HepG2 (cell line): ENCODE results near the gene HYPK. TPM values are rescaled to one million over a fixed set of nuclear protein-coding genes. Genes with fewer than 3 reads are reported as not detected.
A peak's percentile ranks its signal among the peaks of the same experiment; 100 is the strongest.

ENCODE experiments used
- EHMT2 ChIP-seq: fragments of 200-600 bp; sonication (generic); IDR thresholded peaks from 2 replicates; pipeline ENCODE4 v1.7.0; 2017; ENCODE audit warnings: antibody characterized with exemption, low read depth, low read length, borderline replicate concordance
- NFE2L1 ChIP-seq: sonication (generic); formaldehyde crosslinking; IDR thresholded peaks from 2 replicates; pipeline ENCODE4 v1.4.0; 2020; ENCODE audit warnings: missing genetic modification reagents, mild to moderate bottlenecking, borderline replicate concordance
- RXRB ChIP-seq: IDR thresholded peaks from 2 replicates; pipeline ENCODE4 v1.6.1; 2016; ENCODE audit warnings: borderline replicate concordance, missing genetic modification reagents, missing compliant biosample characterization
- SOX6 ChIP-seq, 2 experiments: fragments of 450-650 bp in 1 of 2; sonication (generic) in 1 of 2; formaldehyde crosslinking in 1 of 2; IDR thresholded peaks; 2 replicates each; pipeline versions ENCODE4 v1.4.0 to v1.6.1; 2017 to 2020; ENCODE audit warnings: antibody characterized with exemption in 1 of 2, mild to moderate bottlenecking in 1 of 2, missing genetic modification reagents in 1 of 2
- SP140L ChIP-seq: sonication (generic); formaldehyde crosslinking; IDR thresholded peaks from 2 replicates; pipeline ENCODE4 v1.4.0; 2020; ENCODE audit warnings: missing genetic modification reagents, borderline replicate concordance
- TMF1 ChIP-seq: sonication (generic); formaldehyde crosslinking; IDR thresholded peaks from 2 replicates; pipeline ENCODE4 v1.8.1; 2022; ENCODE audit warnings: low read depth, missing genetic modification reagents
- polyA plus RNA-seq, 8 experiments: library from polyadenylated mRNA; depleted of rRNA in 3 of 8; stranded (reverse) in 7 of 8; unstranded in 1 of 8; fragments of >200 nt; fragmentation: Illumina TruSeq in 4 of 8; extraction: Trizol in 4 of 8; gene quantifications; 2 replicates each; pipeline versions ENCODE4 v1.2.1 to v1.2.3, GENCODE V29; 2011 to 2016; ENCODE audit warnings: low read depth in 4 of 8, missing spikeins in 1 of 8, mixed read lengths in 1 of 8; ENCODE audit not compliant: insufficient read depth in 1 of 8
- total RNA-seq, 5 experiments: library from RNA; depleted of rRNA; stranded (reverse); fragments of >200 nt; fragmentation: Illumina TruSeq; extraction: Trizol; gene quantifications; 2 replicates each; pipeline ENCODE4 v1.2.3, GENCODE V29; 2016; ENCODE audit warnings: low read depth in 1 of 5
- TF ChIP-seq, protein P1 (sequence below): sonication (generic); formaldehyde crosslinking; IDR thresholded peaks from 2 replicates; pipeline ENCODE4 v1.8.0; 2022; ENCODE audit warnings: missing genetic modification reagents, mild to moderate bottlenecking, inconsistent platforms, borderline replicate concordance
- TF ChIP-seq, protein P2 (sequence below): sonication (generic); formaldehyde crosslinking; IDR thresholded peaks from 2 replicates; pipeline ENCODE4 v1.4.0; 2020; ENCODE audit warnings: missing genetic modification reagents
- TF ChIP-seq, protein P3 (sequence below): sonication (generic); formaldehyde crosslinking; IDR thresholded peaks from 2 replicates; pipeline ENCODE4 v1.5.0; 2020; ENCODE audit warnings: mild to moderate bottlenecking, missing genetic modification reagents, borderline replicate concordance
- TF ChIP-seq, protein P4 (sequence below): IDR thresholded peaks from 2 replicates; pipeline ENCODE4 v1.6.1; 2016; ENCODE audit warnings: missing compliant biosample characterization, missing genetic modification reagents, borderline replicate concordance
- TF ChIP-seq, protein P5 (sequence below): sonication (generic); formaldehyde crosslinking; IDR thresholded peaks from 2 replicates; pipeline ENCODE4 v1.5.1; 2020; ENCODE audit warnings: missing genetic modification reagents, mild to moderate bottlenecking, borderline replicate concordance
- TF ChIP-seq, protein P6 (sequence below): sonication (generic); formaldehyde crosslinking; IDR thresholded peaks from 2 replicates; pipeline ENCODE4 v1.4.0; 2020; ENCODE audit warnings: missing genetic modification reagents

The HYPK gene
- total and polyA plus RNA-seq, 2 of the 13 experiments (the other 11 are each of a cell fraction or from before 2014, with no cell fraction given): 13.5 to 16.5 TPM

DNA sequence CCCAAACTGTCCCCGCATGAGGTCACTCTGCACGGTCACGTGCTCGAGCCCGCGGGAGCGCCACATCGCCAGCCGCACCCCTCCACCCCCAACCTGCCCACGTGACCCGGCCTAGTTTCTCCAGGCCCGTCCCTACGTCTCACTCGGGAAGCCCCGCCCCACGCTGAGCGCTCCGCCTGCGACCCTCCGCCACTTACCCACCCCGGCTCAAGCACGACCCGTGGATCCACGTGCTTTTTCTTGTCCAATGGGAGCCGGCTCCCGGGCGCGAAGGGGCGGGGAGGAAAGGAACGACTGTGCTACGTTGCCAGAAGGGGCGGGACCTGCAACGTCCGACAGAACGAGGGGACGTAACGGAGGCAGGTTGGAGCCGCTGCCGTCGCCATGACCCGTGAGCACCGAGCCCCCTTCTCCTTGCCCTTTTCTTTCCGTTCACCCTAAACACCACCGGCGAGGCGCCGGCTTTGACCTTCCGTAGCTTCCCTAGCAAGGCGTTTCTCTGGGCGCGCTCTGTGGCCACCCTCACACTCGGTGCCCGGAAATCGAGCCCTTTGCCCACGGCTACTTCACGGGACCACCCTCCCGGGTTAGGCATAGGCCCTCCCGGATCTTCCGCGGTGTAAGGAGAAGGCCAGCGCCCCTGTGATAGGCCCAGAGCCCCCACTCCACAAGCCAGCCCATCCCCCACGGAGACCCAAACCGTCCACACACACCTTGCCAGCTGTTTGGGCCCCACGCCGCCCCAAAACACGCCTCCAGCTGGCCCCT lies 8.2 kb upstream of the HYPK start, which contains the start of gene SERF2 (continued):
- TF ChIP-seq, protein P1, sequence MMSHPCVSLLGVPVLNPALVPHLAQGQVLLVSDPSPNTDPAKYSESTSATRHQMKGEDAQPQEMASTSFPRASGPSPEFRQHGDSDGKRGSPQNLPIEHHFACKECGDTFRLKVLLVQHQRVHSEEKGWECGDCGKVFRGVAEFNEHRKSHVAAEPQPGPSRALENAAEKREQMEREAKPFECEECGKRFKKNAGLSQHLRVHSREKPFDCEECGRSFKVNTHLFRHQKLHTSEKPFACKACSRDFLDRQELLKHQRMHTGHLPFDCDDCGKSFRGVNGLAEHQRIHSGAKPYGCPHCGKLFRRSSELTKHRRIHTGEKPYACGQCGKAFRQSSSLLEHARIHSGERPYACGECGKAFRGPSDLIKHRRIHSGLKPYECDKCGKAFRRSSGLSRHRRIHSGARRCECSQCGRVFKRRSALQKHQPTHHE: no peak
- TF ChIP-seq, protein P2, sequence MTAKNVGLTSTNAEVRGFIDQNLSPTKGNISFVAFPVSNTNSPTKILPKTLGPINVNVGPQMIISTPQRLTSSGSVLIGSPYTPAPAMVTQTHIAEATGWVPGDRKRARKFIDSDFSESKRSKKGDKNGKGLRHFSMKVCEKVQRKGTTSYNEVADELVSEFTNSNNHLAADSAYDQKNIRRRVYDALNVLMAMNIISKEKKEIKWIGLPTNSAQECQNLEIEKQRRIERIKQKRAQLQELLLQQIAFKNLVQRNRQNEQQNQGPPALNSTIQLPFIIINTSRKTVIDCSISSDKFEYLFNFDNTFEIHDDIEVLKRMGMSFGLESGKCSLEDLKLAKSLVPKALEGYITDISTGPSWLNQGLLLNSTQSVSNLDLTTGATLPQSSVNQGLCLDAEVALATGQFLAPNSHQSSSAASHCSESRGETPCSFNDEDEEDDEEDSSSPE (CRISPR knock-in tag): peak; percentile 89
- TF ChIP-seq, protein P3, sequence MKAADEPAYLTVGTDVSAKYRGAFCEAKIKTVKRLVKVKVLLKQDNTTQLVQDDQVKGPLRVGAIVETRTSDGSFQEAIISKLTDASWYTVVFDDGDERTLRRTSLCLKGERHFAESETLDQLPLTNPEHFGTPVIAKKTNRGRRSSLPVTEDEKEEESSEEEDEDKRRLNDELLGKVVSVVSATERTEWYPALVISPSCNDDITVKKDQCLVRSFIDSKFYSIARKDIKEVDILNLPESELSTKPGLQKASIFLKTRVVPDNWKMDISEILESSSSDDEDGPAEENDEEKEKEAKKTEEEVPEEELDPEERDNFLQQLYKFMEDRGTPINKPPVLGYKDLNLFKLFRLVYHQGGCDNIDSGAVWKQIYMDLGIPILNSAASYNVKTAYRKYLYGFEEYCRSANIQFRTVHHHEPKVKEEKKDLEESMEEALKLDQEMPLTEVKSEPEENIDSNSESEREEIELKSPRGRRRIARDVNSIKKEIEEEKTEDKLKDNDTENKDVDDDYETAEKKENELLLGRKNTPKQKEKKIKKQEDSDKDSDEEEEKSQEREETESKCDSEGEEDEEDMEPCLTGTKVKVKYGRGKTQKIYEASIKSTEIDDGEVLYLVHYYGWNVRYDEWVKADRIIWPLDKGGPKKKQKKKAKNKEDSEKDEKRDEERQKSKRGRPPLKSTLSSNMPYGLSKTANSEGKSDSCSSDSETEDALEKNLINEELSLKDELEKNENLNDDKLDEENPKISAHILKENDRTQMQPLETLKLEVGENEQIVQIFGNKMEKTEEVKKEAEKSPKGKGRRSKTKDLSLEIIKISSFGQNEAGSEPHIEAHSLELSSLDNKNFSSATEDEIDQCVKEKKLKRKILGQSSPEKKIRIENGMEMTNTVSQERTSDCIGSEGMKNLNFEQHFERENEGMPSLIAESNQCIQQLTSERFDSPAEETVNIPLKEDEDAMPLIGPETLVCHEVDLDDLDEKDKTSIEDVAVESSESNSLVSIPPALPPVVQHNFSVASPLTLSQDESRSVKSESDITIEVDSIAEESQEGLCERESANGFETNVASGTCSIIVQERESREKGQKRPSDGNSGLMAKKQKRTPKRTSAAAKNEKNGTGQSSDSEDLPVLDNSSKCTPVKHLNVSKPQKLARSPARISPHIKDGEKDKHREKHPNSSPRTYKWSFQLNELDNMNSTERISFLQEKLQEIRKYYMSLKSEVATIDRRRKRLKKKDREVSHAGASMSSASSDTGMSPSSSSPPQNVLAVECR (CRISPR knock-in tag): peak; percentile 90
- TF ChIP-seq, protein P4, sequence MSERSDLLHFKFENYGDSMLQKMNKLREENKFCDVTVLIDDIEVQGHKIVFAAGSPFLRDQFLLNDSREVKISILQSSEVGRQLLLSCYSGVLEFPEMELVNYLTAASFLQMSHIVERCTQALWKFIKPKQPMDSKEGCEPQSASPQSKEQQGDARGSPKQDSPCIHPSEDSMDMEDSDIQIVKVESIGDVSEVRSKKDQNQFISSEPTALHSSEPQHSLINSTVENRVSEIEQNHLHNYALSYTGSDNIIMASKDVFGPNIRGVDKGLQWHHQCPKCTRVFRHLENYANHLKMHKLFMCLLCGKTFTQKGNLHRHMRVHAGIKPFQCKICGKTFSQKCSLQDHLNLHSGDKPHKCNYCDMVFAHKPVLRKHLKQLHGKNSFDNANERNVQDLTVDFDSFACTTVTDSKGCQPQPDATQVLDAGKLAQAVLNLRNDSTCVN (CRISPR knock-in tag): peak; percentile 43; the same call in 1 of the 2 replicates
- 0 out of 2 replicates have a peak, but pooled peaks have one; percentile 39 for TF ChIP-seq NFE2L1 (CRISPR knock-in tag)
- no peak for TF ChIP-seq SOX6 (IDR thresholded peaks at IDR 0.05)
- TF ChIP-seq SOX6 (CRISPR knock-in tag; IDR thresholded peaks at IDR 0.05): peak; percentile 43; the same call in 1 of the 2 replicates
- TF ChIP-seq TMF1 (CRISPR knock-in tag): no peak
- no peak for TF ChIP-seq EHMT2
- TF ChIP-seq, protein P5, sequence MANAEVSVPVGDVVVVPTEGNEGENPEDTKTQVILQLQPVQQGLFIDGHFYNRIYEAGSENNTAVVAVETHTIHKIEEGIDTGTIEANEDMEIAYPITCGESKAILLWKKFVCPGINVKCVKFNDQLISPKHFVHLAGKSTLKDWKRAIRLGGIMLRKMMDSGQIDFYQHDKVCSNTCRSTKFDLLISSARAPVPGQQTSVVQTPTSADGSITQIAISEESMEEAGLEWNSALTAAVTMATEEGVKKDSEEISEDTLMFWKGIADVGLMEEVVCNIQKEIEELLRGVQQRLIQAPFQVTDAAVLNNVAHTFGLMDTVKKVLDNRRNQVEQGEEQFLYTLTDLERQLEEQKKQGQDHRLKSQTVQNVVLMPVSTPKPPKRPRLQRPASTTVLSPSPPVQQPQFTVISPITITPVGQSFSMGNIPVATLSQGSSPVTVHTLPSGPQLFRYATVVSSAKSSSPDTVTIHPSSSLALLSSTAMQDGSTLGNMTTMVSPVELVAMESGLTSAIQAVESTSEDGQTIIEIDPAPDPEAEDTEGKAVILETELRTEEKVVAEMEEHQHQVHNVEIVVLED (CRISPR knock-in tag): peak; percentile 94
- TF ChIP-seq RXRB (CRISPR knock-in tag): 0 out of 2 replicates have a peak, but pooled peaks have one; percentile 60
- TF ChIP-seq, protein P6, sequence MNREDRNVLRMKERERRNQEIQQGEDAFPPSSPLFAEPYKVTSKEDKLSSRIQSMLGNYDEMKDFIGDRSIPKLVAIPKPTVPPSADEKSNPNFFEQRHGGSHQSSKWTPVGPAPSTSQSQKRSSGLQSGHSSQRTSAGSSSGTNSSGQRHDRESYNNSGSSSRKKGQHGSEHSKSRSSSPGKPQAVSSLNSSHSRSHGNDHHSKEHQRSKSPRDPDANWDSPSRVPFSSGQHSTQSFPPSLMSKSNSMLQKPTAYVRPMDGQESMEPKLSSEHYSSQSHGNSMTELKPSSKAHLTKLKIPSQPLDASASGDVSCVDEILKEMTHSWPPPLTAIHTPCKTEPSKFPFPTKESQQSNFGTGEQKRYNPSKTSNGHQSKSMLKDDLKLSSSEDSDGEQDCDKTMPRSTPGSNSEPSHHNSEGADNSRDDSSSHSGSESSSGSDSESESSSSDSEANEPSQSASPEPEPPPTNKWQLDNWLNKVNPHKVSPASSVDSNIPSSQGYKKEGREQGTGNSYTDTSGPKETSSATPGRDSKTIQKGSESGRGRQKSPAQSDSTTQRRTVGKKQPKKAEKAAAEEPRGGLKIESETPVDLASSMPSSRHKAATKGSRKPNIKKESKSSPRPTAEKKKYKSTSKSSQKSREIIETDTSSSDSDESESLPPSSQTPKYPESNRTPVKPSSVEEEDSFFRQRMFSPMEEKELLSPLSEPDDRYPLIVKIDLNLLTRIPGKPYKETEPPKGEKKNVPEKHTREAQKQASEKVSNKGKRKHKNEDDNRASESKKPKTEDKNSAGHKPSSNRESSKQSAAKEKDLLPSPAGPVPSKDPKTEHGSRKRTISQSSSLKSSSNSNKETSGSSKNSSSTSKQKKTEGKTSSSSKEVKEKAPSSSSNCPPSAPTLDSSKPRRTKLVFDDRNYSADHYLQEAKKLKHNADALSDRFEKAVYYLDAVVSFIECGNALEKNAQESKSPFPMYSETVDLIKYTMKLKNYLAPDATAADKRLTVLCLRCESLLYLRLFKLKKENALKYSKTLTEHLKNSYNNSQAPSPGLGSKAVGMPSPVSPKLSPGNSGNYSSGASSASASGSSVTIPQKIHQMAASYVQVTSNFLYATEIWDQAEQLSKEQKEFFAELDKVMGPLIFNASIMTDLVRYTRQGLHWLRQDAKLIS: peak; percentile 33; the same call in 1 of the 2 replicates
- peak; percentile 55; the same call in 1 of the 2 replicates for TF ChIP-seq SP140L (CRISPR knock-in tag)
